Measurements from ENCODE around the gene CHST14. TPM values are rescaled to one million over a fixed set of nuclear protein-coding genes. Genes with fewer than 3 reads are reported as not detected.

Gene CHST14
- total and polyA plus RNA-seq, 2 of the 8 experiments (the other 6 are each of a cell fraction or from before 2014, with no cell fraction given): 13.4 to 20.3 TPM

DNA sequence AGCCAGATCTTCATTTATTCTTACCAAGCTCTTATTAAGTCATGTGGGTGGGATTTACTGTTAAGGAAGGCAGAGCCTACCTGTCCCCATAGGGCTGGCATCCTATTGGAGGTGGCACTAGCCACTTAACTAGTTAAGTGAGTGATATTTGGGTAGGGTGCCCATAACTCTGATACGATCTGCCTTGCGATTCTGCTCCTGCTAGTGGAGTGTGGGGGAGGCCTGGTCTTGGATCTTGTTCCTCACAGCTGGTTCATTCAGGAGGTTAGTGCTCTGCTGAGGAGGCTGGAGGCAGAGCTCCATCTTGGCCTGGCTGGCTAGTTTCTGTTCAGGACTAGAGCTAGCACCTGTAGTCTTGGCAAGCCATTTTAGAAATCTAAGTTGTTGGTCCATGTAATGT lies 20.7 kb upstream of the CHST14 start (continued):
- TF ChIP-seq MAFK (IDR thresholded peaks at IDR 0.05; ENCODE audit: low read depth, low read length) (no peak), SIRT6 (IDR thresholded peaks at IDR 0.05; ENCODE audit: low read length) (no peak), NANOG (IDR thresholded peaks at IDR 0.05; ENCODE audit: insufficient read depth, low read depth, low read length, poor library complexity, severe bottlenecking) (no peak), CTBP2 (IDR thresholded peaks at IDR 0.05; ENCODE audit: borderline replicate concordance, insufficient read depth, insufficient read length, low read length) (no peak), PHF8 (conservative IDR thresholded peaks at IDR 0.05; ENCODE audit: low read depth, low read length) (no peak), HDAC2 (IDR thresholded peaks at IDR 0.05; ENCODE audit: borderline replicate concordance in 1 of 2, low read depth in 2 of 2, low read length in 2 of 2) (no peak)
